ENCODE measurements around the gene KRTAP19-1. TPM values are rescaled to one million over a fixed set of nuclear protein-coding genes. Genes with fewer than 3 reads are reported as not detected.

KRTAP19-1 gene
- total RNA-seq, 1 experiment from 2014 or later = not detected

- Histone ChIP-seq H3K4me2 (ENCODE audit: insufficient read depth, insufficient read length, low read length) (no peak overlapping the region), H2BK15ac (ENCODE audit: low read depth, low read length) (no peak overlapping the region), H3K79me2 (ENCODE audit: insufficient read depth, low read length) (no peaks in the 10 kb centered on the region), H3K79me1 (ENCODE audit: insufficient read depth, low read depth, low read length, poor library complexity, severe bottlenecking) (no peaks in the 10 kb centered on the region), H4K20me1 (ENCODE audit: control insufficient read depth, insufficient read depth, insufficient read length) (no peaks in the 10 kb centered on the region), H3K4ac (ENCODE audit: low read depth, low read length) (no peak overlapping the region), H3K18ac (ENCODE audit: insufficient read length, low read depth, low read length) (no peak overlapping the region), H2BK120ac (ENCODE audit: low read depth, low read length, poor library complexity, severe bottlenecking) (no peak overlapping the region), H4K91ac (ENCODE audit: insufficient read length, low read depth, low read length) (no peak overlapping the region), H4K5ac (ENCODE audit: insufficient read length, low read depth, low read length) (no peak overlapping the region), H2BK5ac (ENCODE audit: insufficient read length, low read length) (no peak overlapping the region), H3K14ac (ENCODE audit: insufficient read depth, low read length) (no peak overlapping the region), H4K8ac (replicated peaks; ENCODE audit: insufficient read length, low read depth, low read length) (no peak overlapping the region), H3K56ac (ENCODE audit: insufficient read length, low read depth, low read length) (no peak overlapping the region), H3K23ac (ENCODE audit: insufficient read length, low read depth, low read length) (no peak overlapping the region), H3K9ac (ENCODE audit: extremely low read depth, insufficient read length, low read length) (no peak overlapping the region), H3K4me1 (ENCODE audit: insufficient read depth, low read length) (no peaks in the 10 kb centered on the region), H3K27ac (ENCODE audit: insufficient read length, low read depth, low read length) (no peak overlapping the region), H3K9me3 (ENCODE audit: control insufficient read depth, low read depth, low read length) (no peaks in the 10 kb centered on the region), H3T11ph (ENCODE audit: low read length) (no peak overlapping the region), H3K27me3 (ENCODE audit: insufficient read depth, low read length) (no peaks in the 10 kb centered on the region), H2AK5ac (ENCODE audit: insufficient read length, low read length) (no peak overlapping the region), H2BK20ac (ENCODE audit: low read depth, low read length, poor library complexity, severe bottlenecking) (no peak overlapping the region), H2BK12ac (ENCODE audit: insufficient read length, low read depth, low read length) (no peak overlapping the region), H3K23me2 (ENCODE audit: insufficient read length, low read depth, low read length, poor library complexity, severe bottlenecking) (no peaks in the 10 kb centered on the region), H2AFZ (ENCODE audit: low read length) (no peak overlapping the region)
- no peak for DNase-seq
- Mint-ChIP-seq H3K27me3 (ENCODE audit: low read depth) (no peaks in the 10 kb centered on the region), H3K36me3 (ENCODE audit: insufficient read depth in 1 of 3, low read depth in 3 of 3) (no peaks in the 10 kb centered on the region; a peak in 1 of 7 replicates), H3K4me3 (no peak overlapping the region), H3K27ac (no peak overlapping the region), H3K4me1 (no peaks in the 10 kb centered on the region), H3K9me3 (peaks cover 0 to 2% of the 10 kb centered on the region in 2 experiments; a peak in 1 of 5 replicates)
- WGBS (ENCODE audit: extremely low coverage, insufficient read length, low lambda C conversion rate) = no CpG with 5 or more reads among the region's 3 CpGs
- no peak for TF ChIP-seq CTCF (conservative IDR thresholded peaks at IDR 0.05)
Measured at GRCh38 chr21:30437010-30437565, 43.1 kb downstream of the KRTAP19-1 start.

Measured in H9 (cell line).